Measurements from ENCODE around the gene FOXP4.
A peak's percentile ranks its signal among the peaks of the same experiment; 100 is the strongest.

FOXP4 gene

GRCh38 chr6:41546866-41547798 lies 951 bp downstream of the FOXP4 start:
- no peak for DNase-seq (ENCODE audit: low read depth in 2 of 2)

DNA sequence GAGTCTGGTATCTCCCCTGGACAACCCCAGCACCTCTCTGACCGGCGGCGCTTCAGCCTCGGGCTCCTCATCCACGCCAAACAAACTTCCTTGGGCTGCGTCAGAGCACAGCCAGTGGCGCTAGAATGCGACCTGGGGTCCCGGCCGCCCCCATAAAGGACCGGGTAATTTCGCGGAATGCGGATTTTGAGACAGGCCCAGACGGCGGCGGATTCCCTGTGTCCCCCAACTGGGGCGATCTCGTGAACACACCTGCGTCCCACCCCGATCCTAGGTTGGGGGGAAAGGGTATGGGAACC lies 1.6 kb downstream of the FOXP4 start:
- DNase-seq (ENCODE audit: low read depth in 2 of 2): no peak

GRCh38 chr6:41548098-41548840 lies 2.1 kb downstream of the FOXP4 start:
- no peak for DNase-seq (ENCODE audit: low read depth in 2 of 2)

DNA sequence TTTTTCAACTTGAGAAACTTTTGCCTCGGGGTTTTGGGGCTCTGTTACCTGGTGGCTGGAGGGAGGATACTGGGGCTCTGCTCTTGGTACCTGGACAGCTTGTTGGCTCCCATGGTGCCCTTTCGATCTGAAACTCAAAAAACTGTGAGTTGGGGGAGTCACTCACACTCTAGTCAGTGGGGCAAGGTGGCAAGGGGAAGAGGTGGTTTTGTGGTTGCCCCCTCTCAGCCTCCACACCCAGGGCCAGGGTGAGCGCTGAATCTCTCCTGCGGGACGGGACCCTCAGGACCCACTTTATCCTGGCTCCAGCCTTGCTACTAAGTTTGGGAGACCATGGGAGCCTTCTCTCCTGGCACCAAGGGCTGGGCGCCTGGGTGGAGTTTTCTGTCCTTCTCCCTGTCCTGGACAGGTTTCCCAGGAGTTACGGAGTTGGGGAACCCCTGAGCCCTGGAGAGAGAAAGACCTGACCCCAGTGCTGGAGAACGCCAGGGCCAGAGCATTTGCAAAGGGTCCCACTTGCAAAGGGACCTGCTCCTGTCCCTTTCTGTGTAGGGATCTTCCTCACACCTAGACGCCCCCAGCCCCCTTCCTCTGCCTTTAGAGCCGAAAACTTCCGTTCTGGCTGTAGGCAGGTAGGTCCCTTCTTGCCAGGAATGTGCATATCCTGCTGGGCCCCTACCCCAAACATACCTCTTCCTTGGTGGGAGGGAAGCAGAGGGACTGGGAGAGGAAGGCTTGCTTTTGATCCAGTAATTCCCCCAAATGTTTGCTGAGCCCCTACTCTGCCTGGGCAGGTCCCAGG lies 2.9 kb downstream of the FOXP4 start:
- no peak for DNase-seq (ENCODE audit: low read depth in 2 of 2)

GRCh38 chr6:41549673-41550072 lies 3.5 kb downstream of the FOXP4 start:
- DNase-seq (ENCODE audit: low read depth in 2 of 2): no peak

DNA sequence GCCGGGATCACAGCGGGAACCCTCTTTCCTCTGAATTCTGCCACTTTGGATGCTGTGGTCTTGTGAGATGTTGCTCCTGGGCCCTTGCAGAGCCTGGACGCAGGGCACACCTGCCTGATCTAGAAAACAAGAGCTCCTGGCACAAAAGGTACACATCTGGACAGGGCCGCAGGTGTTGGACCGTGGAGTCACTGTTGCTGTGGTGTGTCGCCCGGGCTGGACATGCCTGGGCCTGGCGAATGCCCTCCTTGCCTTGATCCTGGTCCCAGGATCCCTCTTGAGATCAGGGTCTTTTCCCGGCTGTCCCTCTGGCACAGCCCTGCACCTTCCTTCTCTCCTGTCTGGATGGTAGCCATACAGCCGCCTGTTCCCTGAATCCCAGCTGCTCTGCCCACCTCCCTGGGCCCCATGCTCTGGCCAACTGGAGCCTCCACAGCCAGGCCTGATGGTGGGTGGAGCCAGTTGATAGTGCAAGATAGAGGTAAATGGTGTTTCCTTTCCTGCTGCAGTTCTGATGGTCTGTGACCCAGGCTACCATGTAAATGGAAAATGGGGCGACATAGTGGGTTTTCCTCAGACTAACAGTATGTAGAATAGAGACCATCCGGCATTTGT lies 5.0 kb downstream of the FOXP4 start:
- DNase-seq (ENCODE audit: low read depth in 2 of 2): no peak

DNA sequence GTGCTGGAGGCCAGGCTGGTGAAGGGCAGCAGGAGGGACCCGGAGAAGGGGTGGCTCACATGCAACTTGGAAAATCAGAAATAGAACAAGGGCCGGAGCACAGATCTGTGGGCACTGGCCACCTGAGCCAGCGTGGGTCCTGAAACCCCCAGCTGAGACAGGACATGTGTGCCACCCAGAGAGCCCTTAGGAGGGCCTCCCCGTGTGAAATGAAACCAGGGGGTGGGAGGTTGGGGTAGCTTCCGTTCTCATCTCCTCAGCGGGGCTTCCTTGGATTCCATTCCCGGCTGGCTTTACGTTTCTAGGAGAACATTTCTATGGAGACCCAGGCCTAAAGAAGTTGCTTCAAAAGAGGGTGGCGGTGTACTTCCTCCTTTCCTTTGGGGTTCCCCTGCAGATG lies 5.7 kb downstream of the FOXP4 start:
- no peak for DNase-seq (ENCODE audit: low read depth in 2 of 2)

GRCh38 chr6:41552723-41553122 lies 6.5 kb downstream of the FOXP4 start:
- no peak for DNase-seq (ENCODE audit: low read depth in 2 of 2)

DNA sequence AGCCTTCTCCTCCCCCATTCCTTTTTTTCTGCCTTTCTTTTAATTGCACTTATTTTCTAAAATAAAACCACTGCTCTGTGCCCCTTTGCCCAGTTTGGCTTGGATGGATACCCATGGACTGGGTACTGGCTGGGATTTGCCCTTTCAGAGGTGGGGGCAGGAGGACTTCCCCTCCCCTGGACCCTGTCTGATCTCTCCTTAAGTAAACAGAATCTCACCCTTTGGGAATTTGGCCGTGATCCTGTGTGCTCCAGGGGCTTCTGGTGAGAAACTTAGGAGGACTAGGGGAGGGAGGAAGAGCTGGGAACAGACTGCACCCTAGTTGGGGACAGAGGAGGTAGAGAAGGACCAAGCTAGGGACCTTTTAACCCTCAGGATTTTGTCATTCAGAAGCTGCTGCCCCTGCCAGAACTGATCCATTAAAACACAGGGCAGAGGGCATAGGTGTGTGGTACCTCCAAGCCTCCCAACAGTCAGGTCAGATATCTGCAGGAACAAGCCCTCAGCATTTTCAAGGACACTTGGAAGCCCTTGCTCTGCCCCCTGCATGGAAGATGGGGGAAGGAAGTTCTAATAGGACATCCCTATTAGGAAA lies 7.3 kb downstream of the FOXP4 start:
- no peak for DNase-seq (ENCODE audit: low read depth in 2 of 2)

DNA sequence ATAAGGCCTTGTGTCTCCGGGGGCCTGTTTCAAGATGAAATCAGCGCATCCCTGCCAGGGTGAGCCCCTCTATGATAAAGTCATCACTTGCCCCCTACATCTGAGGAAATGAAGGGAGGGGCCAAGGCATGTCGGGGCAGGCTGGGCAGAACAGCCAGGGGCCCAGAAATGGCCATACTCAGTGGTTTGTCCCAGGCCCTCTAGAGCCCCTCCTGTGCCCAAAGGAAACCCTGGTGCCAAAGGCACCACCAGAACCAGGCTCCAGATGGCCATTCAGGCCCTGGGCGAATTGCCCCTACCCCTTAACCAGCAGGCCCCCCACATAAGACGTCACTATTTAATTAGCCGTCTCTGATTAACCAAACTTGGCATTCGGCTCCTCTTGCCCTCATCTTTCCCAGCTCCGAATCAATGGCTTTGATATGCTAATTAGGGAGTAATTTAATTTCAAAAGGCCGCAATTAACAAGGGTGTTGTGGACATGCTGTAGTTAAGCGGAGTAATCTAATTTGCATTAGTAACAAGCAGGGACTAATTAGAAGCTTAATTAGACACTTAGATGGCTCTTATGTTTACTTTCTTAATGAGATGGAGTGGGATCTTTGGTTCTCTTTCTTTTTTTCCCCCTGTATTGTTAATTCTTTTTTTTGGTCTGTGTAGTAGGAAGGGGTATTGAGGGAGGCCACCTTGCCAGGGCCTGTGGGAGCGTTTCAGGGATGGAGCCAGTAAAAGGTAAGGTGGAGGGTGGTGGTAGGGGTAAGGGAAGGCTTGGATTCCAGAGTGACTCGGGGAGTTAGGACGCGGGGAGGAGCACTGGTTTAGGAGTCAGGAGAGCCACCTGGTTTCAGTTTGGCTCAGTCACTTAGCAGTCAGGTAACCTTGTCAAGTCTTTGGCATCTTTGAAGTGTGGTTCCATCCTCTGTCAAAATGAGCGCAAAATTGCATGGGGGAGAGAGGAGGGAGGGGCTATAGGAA lies 9.4 kb downstream of the FOXP4 start:
- DNase-seq (ENCODE audit: low read depth in 2 of 2): no peak

GRCh38 chr6:41557335-41557734 lies 11.2 kb downstream of the FOXP4 start:
- no peak for DNase-seq (ENCODE audit: low read depth in 2 of 2)

GRCh38 chr6:41558033-41558807 lies 12.0 kb downstream of the FOXP4 start:
- DNase-seq (ENCODE audit: low read depth in 2 of 2): no peak

GRCh38 chr6:41559655-41560427 lies 13.7 kb downstream of the FOXP4 start:
- DNase-seq (ENCODE audit: low read depth in 2 of 2): no peak

GRCh38 chr6:41560431-41561192 lies 14.4 kb downstream of the FOXP4 start:
- peak; percentile 78 to 79 for DNase-seq (ENCODE audit: low read depth in 2 of 2)

DNA sequence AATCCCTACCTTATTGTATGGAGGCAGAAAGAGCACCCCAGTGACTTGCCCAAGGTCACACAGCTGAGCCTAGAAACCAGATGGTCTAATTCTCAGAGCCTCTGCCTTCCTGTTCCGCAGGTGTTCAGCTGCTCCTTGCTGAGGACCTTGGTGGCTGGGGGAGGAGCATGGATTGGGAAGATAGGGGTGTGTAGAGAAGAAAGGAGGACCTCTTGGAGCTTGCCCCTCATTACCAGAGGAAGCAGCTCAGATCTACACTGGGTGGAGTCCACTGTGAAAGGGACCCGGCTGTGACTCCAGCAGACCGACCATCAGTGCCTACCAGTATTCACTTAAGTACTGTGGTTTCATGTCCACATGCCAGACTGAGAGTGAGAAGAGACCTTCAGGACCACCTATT lies 15.2 kb downstream of the FOXP4 start:
- DNase-seq (ENCODE audit: low read depth in 2 of 2): no peak

DNA sequence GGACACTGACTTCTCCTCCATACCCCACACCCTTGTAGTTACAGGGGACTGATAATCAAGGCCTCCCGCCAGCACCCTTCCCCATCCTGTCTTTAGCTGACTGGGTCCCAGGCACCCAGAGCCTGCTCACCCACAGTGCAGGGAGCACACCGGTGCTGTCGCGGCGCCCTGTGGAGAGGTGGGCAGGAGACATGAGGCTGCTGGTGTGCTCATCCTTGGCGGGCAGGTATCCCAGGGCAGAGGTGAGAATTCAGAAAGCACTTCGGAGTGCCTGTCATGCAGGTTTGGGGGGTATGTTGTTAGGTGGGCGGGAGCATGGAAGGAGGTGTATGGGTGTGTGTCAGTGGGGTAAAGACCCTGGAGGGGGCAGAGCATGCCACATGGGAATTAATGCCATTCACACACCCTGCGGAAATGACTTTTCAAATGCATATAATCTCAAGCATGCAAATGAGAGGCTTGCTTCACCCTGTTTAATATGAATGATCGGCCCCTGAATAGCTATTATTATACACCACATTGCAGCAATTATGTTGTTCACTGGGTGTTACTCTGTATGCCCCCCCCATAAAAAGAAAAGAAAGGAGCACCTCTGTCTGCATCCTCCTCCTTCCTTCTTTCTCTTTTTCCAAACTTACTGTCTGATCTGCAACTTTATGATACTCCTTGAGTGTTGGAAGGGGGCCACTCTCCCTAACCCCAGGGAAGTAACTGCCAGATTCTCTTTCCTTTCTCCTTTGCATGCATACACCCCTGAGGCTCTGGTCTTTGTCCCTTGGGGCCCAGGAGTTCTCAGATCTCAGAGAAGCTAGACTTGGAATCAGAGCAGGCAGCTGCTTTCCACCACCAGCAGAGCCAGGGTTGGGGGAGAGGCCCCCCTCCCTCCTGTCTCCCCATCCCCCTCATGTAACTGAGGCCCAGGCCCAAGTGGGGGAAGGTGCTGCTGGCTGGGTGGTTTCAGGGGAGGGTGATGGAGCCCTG lies 16.0 kb downstream of the FOXP4 start:
- no peak for DNase-seq (ENCODE audit: low read depth in 2 of 2)

Measured in stimulated activated CD8-positive, alpha-beta memory T cell treated with anti-CD3 and anti-CD28 coated beads, Interleukin-15, amount 100 ng/mL, for 48 hours (primary cell).